HepG2 (cell line): Measurements from ENCODE around the gene IQCM. TPM values are rescaled to one million over a fixed set of nuclear protein-coding genes. Genes with fewer than 3 reads are reported as not detected.

Experiments used
- ATAC-seq: fragments of 200-7000 bp; cut with Tn5 transposase; 3 replicates; pipeline ENCODE4 v1.9.1; 2020; ENCODE audit warnings: mild to moderate bottlenecking, moderate library complexity
- BruUV-seq: library from RNA; stranded (reverse); fragments of 400-500 nt; replicated peaks from 2 replicates; lab custom pipeline; 2021; lab: Mats Ljungman, UMichigan
- CTCF ChIA-PET: fragments of 300-600 bp; formaldehyde crosslinking; extraction: SDS; loops from one replicate; lab custom pipeline; 2021; ENCODE audit warnings: low total read pairs, inconsistent platforms, low intra/inter-chr PET ratio; lab: Yijun Ruan, JAX
- POLR2A ChIA-PET: fragments of 350-600 bp; sonication (Branson Sonifier 250); formaldehyde crosslinking; loops from one replicate; lab custom pipeline; 2020; ENCODE audit warnings: antibody characterized with exemption, inconsistent platforms; lab: Yijun Ruan, JAX
- DNase-seq: peaks from one replicate; pipeline ENCODE4 v3.0.0-alpha.2; 2015; ENCODE audit warnings: low spot score
- FAIRE-seq: peaks from 3 replicates; lab custom pipeline; 2011; peaks lifted over from hg19 to GRCh38; lab: Jason Lieb, UNC
- H2AFZ ChIP-seq: one replicate; pipeline ENCODE4 v1.6.1; 2011; ENCODE audit warnings: low read length, inconsistent platforms
- H3K27ac ChIP-seq: fragments of 300-600 bp; 3 replicates; pipeline ENCODE4 v1.8.0; 2011; ENCODE audit warnings: mixed run types, mild to moderate bottlenecking, mixed read lengths, low read length, inconsistent platforms; ENCODE audit not compliant: insufficient read depth; ENCODE audit errors: extremely low read length
- H3K27me3 ChIP-seq, 2 experiments: fragments of 200-600 bp in 1 of 2; 2 replicates in 1 of 2; 3 replicates in 1 of 2; pipeline versions ENCODE4 v1.6.0 to v1.8.0; 2011; ENCODE audit warnings: low read length in 2 of 2, mild to moderate bottlenecking in 2 of 2, moderate library complexity in 2 of 2, inconsistent platforms in 1 of 2; ENCODE audit not compliant: insufficient read depth in 2 of 2, control insufficient read depth in 1 of 2
- H3K36me3 ChIP-seq, 2 experiments: fragments of 200-600 bp in 1 of 2; replicated peaks in 1 of 2; 2 replicates in 1 of 2; 3 replicates in 1 of 2; pipeline versions ENCODE4 v1.5.1 to v1.8.0; 2011; ENCODE audit warnings: low read length in 2 of 2, inconsistent platforms in 1 of 2; ENCODE audit not compliant: insufficient read depth in 2 of 2, control insufficient read depth in 1 of 2
- H3K4me1 ChIP-seq: 2 replicates; pipeline ENCODE4 v1.5.1; 2012; ENCODE audit warnings: low read length, inconsistent platforms; ENCODE audit not compliant: insufficient read depth
- H3K4me2 ChIP-seq: 2 replicates; pipeline ENCODE4 v1.6.0; 2011; ENCODE audit warnings: low read depth, low read length, inconsistent platforms
- H3K4me3 ChIP-seq, 3 experiments: fragments of 200-600 bp in 1 of 3; sonication (generic), shearing (Covaris generic) in 1 of 3; replicated peaks in 1 of 3; 2 replicates each; pipeline ENCODE4 v1.5.1; 2011 to 2016; ENCODE audit warnings: low read length in 3 of 3, inconsistent platforms in 2 of 3, low read depth in 2 of 3, mild to moderate bottlenecking in 2 of 3, control low read depth in 1 of 3, mixed read lengths in 1 of 3; ENCODE audit not compliant: insufficient read depth in 1 of 3
- H3K79me2 ChIP-seq: one replicate; pipeline ENCODE4 v1.6.1; 2011; ENCODE audit warnings: low read length, inconsistent platforms; ENCODE audit not compliant: insufficient read depth
- H3K9ac ChIP-seq: 2 replicates; pipeline ENCODE4 v1.6.0; 2011; ENCODE audit warnings: mild to moderate bottlenecking, low read depth, low read length, inconsistent platforms; ENCODE audit not compliant: insufficient read depth
- H3K9me3 ChIP-seq: 2 replicates; pipeline ENCODE4 v1.5.1; 2012; ENCODE audit warnings: mild to moderate bottlenecking, low read length
- H4K20me1 ChIP-seq: 2 replicates; pipeline ENCODE4 v1.6.0; 2011; ENCODE audit warnings: inconsistent platforms, mild to moderate bottlenecking, low read length, moderate library complexity; ENCODE audit not compliant: insufficient read depth
- CREM ChIP-seq, 2 experiments: sonication (generic) in 1 of 2; formaldehyde crosslinking in 1 of 2; IDR thresholded peaks; 2 replicates each; pipeline versions ENCODE4 v1.4.0 to v1.6.1; 2016 to 2020; ENCODE audit warnings: antibody characterized with exemption in 1 of 2, mild to moderate bottlenecking in 1 of 2, missing genetic modification reagents in 1 of 2
- FIP1L1 ChIP-seq: fragments of 200-400 bp; formaldehyde crosslinking; IDR thresholded peaks from 2 replicates; pipeline ENCODE4 v1.6.1; 2018; ENCODE audit warnings: low read depth, mild to moderate bottlenecking, low read length, moderate library complexity, borderline replicate concordance; ENCODE audit not compliant: insufficient read depth
- HNF4G ChIP-seq, 2 experiments: sonication (generic) in 1 of 2; formaldehyde crosslinking in 1 of 2; IDR thresholded peaks; 2 replicates each; pipeline versions ENCODE4 v1.4.0 to v1.6.1; 2011 to 2020; ENCODE audit warnings: borderline replicate concordance in 2 of 2, low read depth in 2 of 2, mild to moderate bottlenecking in 2 of 2, low read length in 1 of 2, missing genetic modification reagents in 1 of 2, moderate library complexity in 1 of 2
- HNRNPLL ChIP-seq: fragments of 200-400 bp; formaldehyde crosslinking; IDR thresholded peaks from 2 replicates; pipeline ENCODE4 v1.6.1; 2017; ENCODE audit warnings: mild to moderate bottlenecking, low read depth, low read length; ENCODE audit not compliant: poor library complexity, severe bottlenecking
- MAFG ChIP-seq: sonication (generic); formaldehyde crosslinking; IDR thresholded peaks from 2 replicates; pipeline ENCODE4 v1.5.1; 2020; ENCODE audit warnings: mild to moderate bottlenecking, missing genetic modification reagents
- NFE2 ChIP-seq: sonication (generic); formaldehyde crosslinking; IDR thresholded peaks from 2 replicates; pipeline ENCODE4 v1.4.0; 2020; ENCODE audit warnings: missing genetic modification reagents
- NFKB2 ChIP-seq: sonication (generic); formaldehyde crosslinking; IDR thresholded peaks from 2 replicates; pipeline ENCODE4 v1.4.0; 2020; ENCODE audit warnings: missing genetic modification reagents, borderline replicate concordance
- PAX8 ChIP-seq: sonication (generic); formaldehyde crosslinking; IDR thresholded peaks from 2 replicates; pipeline ENCODE4 v1.8.0; 2022; ENCODE audit warnings: mild to moderate bottlenecking, missing genetic modification reagents, borderline replicate concordance
- RELA ChIP-seq: sonication (generic); formaldehyde crosslinking; IDR thresholded peaks from 2 replicates; pipeline ENCODE4 v1.4.0; 2020; ENCODE audit warnings: missing genetic modification reagents
- RORA ChIP-seq: sonication (generic); formaldehyde crosslinking; IDR thresholded peaks from 2 replicates; pipeline ENCODE4 v1.5.0; 2020; ENCODE audit warnings: mild to moderate bottlenecking, missing genetic modification reagents, moderate library complexity
- SNAI1 ChIP-seq: sonication (generic); formaldehyde crosslinking; IDR thresholded peaks from 2 replicates; pipeline ENCODE4 v1.5.0; 2020; ENCODE audit warnings: mild to moderate bottlenecking, missing genetic modification reagents, borderline replicate concordance
- ZMYM4 ChIP-seq: sonication (generic); formaldehyde crosslinking; IDR thresholded peaks from 2 replicates; pipeline ENCODE4 v1.8.1; 2023; ENCODE audit warnings: mild to moderate bottlenecking, missing genetic modification reagents
- ZNF264 ChIP-seq: sonication (generic); formaldehyde crosslinking; IDR thresholded peaks from 2 replicates; pipeline ENCODE4 v1.4.0; 2020; ENCODE audit warnings: missing genetic modification reagents
- ZNF546 ChIP-seq: sonication (generic); formaldehyde crosslinking; conservative IDR thresholded peaks from 2 replicates; pipeline ENCODE4 v1.8.1; 2023; ENCODE audit warnings: mild to moderate bottlenecking, missing genetic modification reagents
- ZNF563 ChIP-seq: sonication (generic); formaldehyde crosslinking; IDR thresholded peaks from 2 replicates; pipeline ENCODE4 v1.8.0; 2022; ENCODE audit warnings: mild to moderate bottlenecking, moderate library complexity, missing genetic modification reagents
- ZNF780A ChIP-seq: sonication (generic); formaldehyde crosslinking; IDR thresholded peaks from 2 replicates; pipeline ENCODE4 v1.8.0; 2022; ENCODE audit warnings: mild to moderate bottlenecking, missing genetic modification reagents, moderate library complexity
- ZSCAN29 ChIP-seq: sonication (generic); formaldehyde crosslinking; conservative IDR thresholded peaks from 2 replicates; pipeline ENCODE4 v1.4.0; 2020; ENCODE audit warnings: mild to moderate bottlenecking, missing genetic modification reagents
- WGBS: methylation state at CpG from one replicate; pipeline ENCODE4 v1.1.6; 2017; ENCODE audit warnings: low lambda C conversion rate; 5-methylcytosine and 5-hydroxymethylcytosine counted together
- in situ Hi-C: cut with HindIII; loops from 2 replicates; pipeline ENCODE4 v1.10.0; 2017; ENCODE audit warnings: low pct_unique_long_range_greater_than_20kb; ENCODE audit not compliant: extremely low pct_ligation_motif_present
- intact Hi-C: fragments of 100-400 bp; cut with micrococcal nuclease; formaldehyde crosslinking; loops from one replicate; pipeline ENCODE4 v1.10.0; 2022; ENCODE audit not compliant: unreplicated experiment
- polyA plus RNA-seq, 8 experiments: library from polyadenylated mRNA; depleted of rRNA in 3 of 8; stranded (reverse) in 7 of 8; unstranded in 1 of 8; fragments of >200 nt; fragmentation: Illumina TruSeq in 4 of 8; extraction: Trizol in 4 of 8; gene quantifications; 2 replicates each; pipeline versions ENCODE4 v1.2.1 to v1.2.3, GENCODE V29; 2011 to 2016; ENCODE audit warnings: low read depth in 4 of 8, missing spikeins in 1 of 8, mixed read lengths in 1 of 8; ENCODE audit not compliant: insufficient read depth in 1 of 8
- total RNA-seq, 5 experiments: library from RNA; depleted of rRNA; stranded (reverse); fragments of >200 nt; fragmentation: Illumina TruSeq; extraction: Trizol; gene quantifications; 2 replicates each; pipeline ENCODE4 v1.2.3, GENCODE V29; 2016; ENCODE audit warnings: low read depth in 1 of 5
- TF ChIP-seq, protein P1 (sequence below): sonication (generic); formaldehyde crosslinking; conservative IDR thresholded peaks from 2 replicates; pipeline ENCODE4 v1.8.0; 2022; ENCODE audit warnings: mild to moderate bottlenecking, moderate library complexity, missing genetic modification reagents
- TF ChIP-seq, protein P2 (sequence below): sonication (generic); formaldehyde crosslinking; IDR thresholded peaks from 2 replicates; pipeline ENCODE4 v1.4.0; 2020; ENCODE audit warnings: mild to moderate bottlenecking, low read depth, missing genetic modification reagents

Gene IQCM
- total and polyA plus RNA-seq, 2 of the 13 experiments (the other 11 are each of a cell fraction or from before 2014, with no cell fraction given) = not detected

DNA sequence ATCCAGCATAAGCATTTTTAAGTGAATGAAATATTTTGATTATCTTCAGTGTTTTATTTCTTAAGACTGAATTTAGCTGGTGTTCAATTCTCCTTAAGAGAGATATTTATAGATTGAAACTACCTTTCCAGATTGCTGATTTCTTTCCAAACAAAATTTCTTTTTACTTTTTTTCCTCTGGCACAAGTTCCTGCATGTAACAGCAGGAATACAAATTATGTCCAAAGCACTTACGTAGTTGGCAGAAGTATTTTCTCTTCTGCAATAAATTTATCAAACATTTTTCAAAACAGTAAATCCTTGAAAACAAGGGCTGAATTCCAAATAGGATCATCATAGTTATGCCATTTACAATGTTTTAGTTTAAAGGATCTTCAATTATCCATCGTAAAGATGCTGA is 412.6 kb downstream of the IQCM start (continued):
- TF ChIP-seq, protein P1, sequence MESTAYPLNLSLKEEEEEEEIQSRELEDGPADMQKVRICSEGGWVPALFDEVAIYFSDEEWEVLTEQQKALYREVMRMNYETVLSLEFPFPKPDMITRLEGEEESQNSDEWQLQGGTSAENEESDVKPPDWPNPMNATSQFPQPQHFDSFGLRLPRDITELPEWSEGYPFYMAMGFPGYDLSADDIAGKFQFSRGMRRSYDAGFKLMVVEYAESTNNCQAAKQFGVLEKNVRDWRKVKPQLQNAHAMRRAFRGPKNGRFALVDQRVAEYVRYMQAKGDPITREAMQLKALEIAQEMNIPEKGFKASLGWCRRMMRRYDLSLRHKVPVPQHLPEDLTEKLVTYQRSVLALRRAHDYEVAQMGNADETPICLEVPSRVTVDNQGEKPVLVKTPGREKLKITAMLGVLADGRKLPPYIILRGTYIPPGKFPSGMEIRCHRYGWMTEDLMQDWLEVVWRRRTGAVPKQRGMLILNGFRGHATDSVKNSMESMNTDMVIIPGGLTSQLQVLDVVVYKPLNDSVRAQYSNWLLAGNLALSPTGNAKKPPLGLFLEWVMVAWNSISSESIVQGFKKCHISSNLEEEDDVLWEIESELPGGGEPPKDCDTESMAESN (CRISPR knock-in tag) = no peak
- TF ChIP-seq HNF4G (IDR thresholded peaks at IDR 0.05; ENCODE audit: borderline replicate concordance, low read depth, low read length) = no peak
- no peak for TF ChIP-seq HNF4G (CRISPR knock-in tag; IDR thresholded peaks at IDR 0.05; ENCODE audit: borderline replicate concordance, low read depth)
- no peak for TF ChIP-seq ZNF563 (CRISPR knock-in tag)
- no peak for TF ChIP-seq HNRNPLL
- no peak for TF ChIP-seq ZSCAN29
- TF ChIP-seq ZNF546 = no peak
- TF ChIP-seq CREM (IDR thresholded peaks at IDR 0.05) = no peak
- no peak for TF ChIP-seq CREM (CRISPR knock-in tag; IDR thresholded peaks at IDR 0.05)

DNA sequence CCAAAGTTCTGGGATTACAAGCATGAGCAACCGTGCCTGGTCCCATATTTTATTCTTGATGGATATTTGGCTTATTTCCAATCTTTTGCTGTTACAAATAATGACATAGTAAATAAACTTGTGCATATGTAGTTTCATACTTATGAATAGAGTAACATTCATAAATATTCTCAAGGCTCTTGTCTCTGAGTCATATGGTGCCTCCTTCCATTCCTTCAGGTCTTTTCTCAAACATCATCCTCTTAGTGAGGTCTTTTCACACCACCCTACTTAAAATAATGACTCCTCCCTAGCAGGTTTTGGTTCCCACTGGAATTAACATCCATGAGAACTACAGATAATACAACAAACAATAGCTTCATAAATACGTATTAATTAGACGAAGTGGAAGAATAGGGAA is 416.6 kb downstream of the IQCM start:
- H3K4me1 ChIP-seq = no peaks in the 10 kb centered on the region
- no peaks in the 10 kb centered on the region for H3K79me2 ChIP-seq
- CTCF ChIA-PET = no interaction called here
- H2AFZ ChIP-seq = no peak overlapping the region
- no peak overlapping the region for H3K27ac ChIP-seq
- BruUV-seq = no TSS peak
- no peaks in the 10 kb centered on the region for H4K20me1 ChIP-seq
- POLR2A ChIA-PET = no interaction called here
- peaks cover 24% of the 10 kb centered on the region for H3K9me3 ChIP-seq
- 21% methylated on average over 3 of the region's 3 CpGs for WGBS
- H3K27me3 ChIP-seq = no peaks in the 10 kb centered on the region
- no peak overlapping the region for H3K9ac ChIP-seq
- no peak for ATAC-seq
- DNase-seq = no peak
- no peak overlapping the region for H3K4me2 ChIP-seq
- no peaks in the 10 kb centered on the region for H3K36me3 ChIP-seq
- in situ Hi-C loops = no loop called here
- no peak for FAIRE-seq
- TF ChIP-seq ZNF264 = no peak
- no peak for TF ChIP-seq NFE2 (CRISPR knock-in tag)
- no peak for TF ChIP-seq RELA (CRISPR knock-in tag)
- no peak for TF ChIP-seq FIP1L1
- TF ChIP-seq PAX8 (CRISPR knock-in tag) = no peak
- no peak for TF ChIP-seq NFKB2 (CRISPR knock-in tag)
- TF ChIP-seq SNAI1 (CRISPR knock-in tag) = no peak
- no peak for TF ChIP-seq MAFG
- no peak for TF ChIP-seq ZMYM4 (CRISPR knock-in tag)
- no peak for TF ChIP-seq ZNF780A (CRISPR knock-in tag)
- no peak for TF ChIP-seq RORA (CRISPR knock-in tag)
- TF ChIP-seq, protein P2, sequence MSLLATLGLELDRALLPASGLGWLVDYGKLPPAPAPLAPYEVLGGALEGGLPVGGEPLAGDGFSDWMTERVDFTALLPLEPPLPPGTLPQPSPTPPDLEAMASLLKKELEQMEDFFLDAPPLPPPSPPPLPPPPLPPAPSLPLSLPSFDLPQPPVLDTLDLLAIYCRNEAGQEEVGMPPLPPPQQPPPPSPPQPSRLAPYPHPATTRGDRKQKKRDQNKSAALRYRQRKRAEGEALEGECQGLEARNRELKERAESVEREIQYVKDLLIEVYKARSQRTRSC (CRISPR knock-in tag) = no peak
- H3K4me3 ChIP-seq = no peak overlapping the region
- intact Hi-C loops = no loop called here
